Astrocyte (in vitro differentiated cells and primary cell): ENCODE results near the gene PDE9A. TPM values are rescaled to one million over a fixed set of nuclear protein-coding genes. Genes with fewer than 3 reads are reported as not detected.

Experiments used
- DNase-seq: peaks from one replicate; pipeline ENCODE4 v3.0.0-alpha.2; 2010; ENCODE audit warnings: low read depth
- FAIRE-seq: peaks from 2 replicates; lab custom pipeline; 2011; peaks lifted over from hg19 to GRCh38; lab: Jason Lieb, UNC
- H2AFZ ChIP-seq: 2 replicates; pipeline ENCODE4 v1.6.0; 2012; ENCODE audit warnings: low read depth, low read length, inconsistent platforms
- H3K27ac ChIP-seq: 2 replicates; pipeline ENCODE4 v1.5.1; 2011; ENCODE audit warnings: low read depth, low read length, inconsistent platforms
- H3K27me3 ChIP-seq: 2 replicates; pipeline ENCODE4 v1.6.0; 2011; ENCODE audit warnings: low read length, inconsistent platforms; ENCODE audit not compliant: insufficient read depth
- H3K36me3 ChIP-seq: 2 replicates; pipeline ENCODE4 v1.5.1; 2011; ENCODE audit warnings: low read length, inconsistent platforms; ENCODE audit not compliant: insufficient read depth
- H3K4me1 ChIP-seq: 2 replicates; pipeline ENCODE4 v1.5.1; 2011; ENCODE audit warnings: low read length, inconsistent platforms; ENCODE audit not compliant: insufficient read depth
- H3K4me2 ChIP-seq: 2 replicates; pipeline ENCODE4 v1.6.0; 2012; ENCODE audit warnings: low read length, inconsistent platforms
- H3K4me3 ChIP-seq: 2 replicates; pipeline ENCODE4 v1.5.1; 2011; ENCODE audit warnings: low read depth, mild to moderate bottlenecking, low read length, inconsistent platforms; ENCODE audit not compliant: insufficient read depth
- H3K79me2 ChIP-seq: 2 replicates; pipeline ENCODE4 v1.6.0; 2012; ENCODE audit warnings: mild to moderate bottlenecking, low read length, inconsistent platforms; ENCODE audit not compliant: insufficient read depth
- H3K9ac ChIP-seq: 2 replicates; pipeline ENCODE4 v1.6.0; 2012; ENCODE audit warnings: mild to moderate bottlenecking, low read length, inconsistent platforms
- H3K9me3 ChIP-seq: 2 replicates; pipeline ENCODE4 v1.5.1; 2012; ENCODE audit warnings: low read depth, mild to moderate bottlenecking, low read length, inconsistent platforms; ENCODE audit not compliant: insufficient read depth
- H4K20me1 ChIP-seq: 2 replicates; pipeline ENCODE4 v1.6.0; 2012; ENCODE audit warnings: low read length, inconsistent platforms; ENCODE audit not compliant: insufficient read depth
- H3K27ac Mint-ChIP-seq: one replicate; pipeline ENCODE4 v1.8.0; 2021; ENCODE audit warnings: mild to moderate bottlenecking, mixed read lengths; ENCODE audit not compliant: unreplicated experiment
- H3K27me3 Mint-ChIP-seq: one replicate; pipeline ENCODE4 v1.8.0; 2021; ENCODE audit warnings: low read depth, mixed read lengths; ENCODE audit not compliant: unreplicated experiment
- H3K36me3 Mint-ChIP-seq: one replicate; pipeline ENCODE4 v1.8.0; 2021; ENCODE audit warnings: low read depth, mixed read lengths; ENCODE audit not compliant: unreplicated experiment
- H3K4me1 Mint-ChIP-seq: one replicate; pipeline ENCODE4 v1.8.0; 2021; ENCODE audit warnings: low read depth, mixed read lengths; ENCODE audit not compliant: unreplicated experiment
- H3K4me3 Mint-ChIP-seq: one replicate; pipeline ENCODE4 v1.8.0; 2021; ENCODE audit warnings: mild to moderate bottlenecking, moderate library complexity, mixed read lengths; ENCODE audit not compliant: unreplicated experiment
- H3K9me3 Mint-ChIP-seq: one replicate; pipeline ENCODE4 v1.8.0; 2021; ENCODE audit warnings: mild to moderate bottlenecking, mixed read lengths; ENCODE audit not compliant: unreplicated experiment
- CTCF ChIP-seq: IDR thresholded peaks from 2 replicates; pipeline ENCODE4 v1.5.1; 2011; ENCODE audit warnings: low read depth, mild to moderate bottlenecking, inconsistent platforms, low read length, moderate library complexity; ENCODE audit not compliant: insufficient read depth
- EZH2 ChIP-seq: IDR thresholded peaks from 2 replicates; pipeline ENCODE4 v1.6.1; 2012; ENCODE audit warnings: mild to moderate bottlenecking, low read length, inconsistent platforms; ENCODE audit not compliant: insufficient read depth
- total RNA-seq: library from RNA; stranded (reverse); gene quantifications from 2 replicates; pipeline ENCODE4 v1.2.1, GENCODE V29; 2021

PDE9A gene
- total RNA-seq, 1 donor from 2014 or later: 7.8 TPM

GRCh38 chr21:42756580-42757250 is 103.3 kb downstream of the PDE9A start:
- Histone ChIP-seq H3K36me3 (no peaks in the 10 kb centered on the region), H3K27ac (no peak overlapping the region), H3K4me3 (no peak overlapping the region), H4K20me1 (no peaks in the 10 kb centered on the region), H2AFZ (no peak overlapping the region), H3K27me3 (no peaks in the 10 kb centered on the region), H3K9ac (no peak overlapping the region), H3K79me2 (no peaks in the 10 kb centered on the region), H3K4me1 (no peaks in the 10 kb centered on the region), H3K4me2 (no peak overlapping the region), H3K9me3 (no peaks in the 10 kb centered on the region)
- no peak overlapping the region for H3K4me3 Mint-ChIP-seq
- H3K9me3 Mint-ChIP-seq: peaks cover 2% of the 10 kb centered on the region
- H3K27ac Mint-ChIP-seq: no peak overlapping the region
- peaks cover 34% of the 10 kb centered on the region for H3K27me3 Mint-ChIP-seq
- TF ChIP-seq EZH2: no peak
- peaks cover 6% of the 10 kb centered on the region for H3K36me3 Mint-ChIP-seq
- no peaks in the 10 kb centered on the region for H3K4me1 Mint-ChIP-seq
- no peak for FAIRE-seq
- no peak for DNase-seq

- H2AFZ ChIP-seq: no peak overlapping the region
- no peak overlapping the region for H3K4me3 Mint-ChIP-seq
- peaks cover 37% of the 10 kb centered on the region for H3K27me3 Mint-ChIP-seq
- no peaks in the 10 kb centered on the region for H3K4me1 Mint-ChIP-seq
- no peak for TF ChIP-seq EZH2
- no peak for TF ChIP-seq CTCF
- peaks cover 7% of the 10 kb centered on the region for H3K36me3 Mint-ChIP-seq
- no peak overlapping the region for H3K4me2 ChIP-seq
- no peak overlapping the region for H3K27ac ChIP-seq
- no peaks in the 10 kb centered on the region for H3K27me3 ChIP-seq
- H3K9me3 ChIP-seq: no peaks in the 10 kb centered on the region
- FAIRE-seq (no peak), DNase-seq (no peak)
- no peaks in the 10 kb centered on the region for H3K4me1 ChIP-seq
- no peak overlapping the region for H3K27ac Mint-ChIP-seq
- no peak overlapping the region for H3K9ac ChIP-seq
- H3K4me3 ChIP-seq: no peak overlapping the region
- H4K20me1 ChIP-seq: no peaks in the 10 kb centered on the region
- no peaks in the 10 kb centered on the region for H3K79me2 ChIP-seq
- no peaks in the 10 kb centered on the region for H3K36me3 ChIP-seq
- peaks cover 2% of the 10 kb centered on the region for H3K9me3 Mint-ChIP-seq
These were observed 104.0 kb downstream of the PDE9A start for GRCh38 chr21:42757422-42757821.

- Histone ChIP-seq H3K27me3 (no peaks in the 10 kb centered on the region), H3K27ac (no peak overlapping the region), H3K4me2 (no peak overlapping the region), H3K4me1 (no peaks in the 10 kb centered on the region), H4K20me1 (no peaks in the 10 kb centered on the region), H2AFZ (no peak overlapping the region), H3K9me3 (no peaks in the 10 kb centered on the region), H3K36me3 (no peaks in the 10 kb centered on the region), H3K9ac (no peak overlapping the region), H3K79me2 (no peaks in the 10 kb centered on the region), H3K4me3 (no peak overlapping the region)
- DNase-seq (no peak), FAIRE-seq (no peak)
- H3K4me3 Mint-ChIP-seq: no peak overlapping the region
- H3K27ac Mint-ChIP-seq: no peak overlapping the region
- H3K27me3 Mint-ChIP-seq: peaks cover 37% of the 10 kb centered on the region
- TF ChIP-seq CTCF (no peak), EZH2 (no peak)
- H3K4me1 Mint-ChIP-seq: no peaks in the 10 kb centered on the region
- H3K36me3 Mint-ChIP-seq: peaks cover 7% of the 10 kb centered on the region
- H3K9me3 Mint-ChIP-seq: peaks cover 2% of the 10 kb centered on the region
These were observed 104.6 kb downstream of the PDE9A start for GRCh38 chr21:42757826-42758655.
